ENCODE measurements around the gene ACOT7. TPM values are rescaled to one million over a fixed set of nuclear protein-coding genes. Genes with fewer than 3 reads are reported as not detected.
"Not testable (repeated sequence)": the region's sequence is repeated elsewhere in the genome, so short reads cannot be mapped to it uniquely, and the experiment has no call there.

The ACOT7 gene, protein sequence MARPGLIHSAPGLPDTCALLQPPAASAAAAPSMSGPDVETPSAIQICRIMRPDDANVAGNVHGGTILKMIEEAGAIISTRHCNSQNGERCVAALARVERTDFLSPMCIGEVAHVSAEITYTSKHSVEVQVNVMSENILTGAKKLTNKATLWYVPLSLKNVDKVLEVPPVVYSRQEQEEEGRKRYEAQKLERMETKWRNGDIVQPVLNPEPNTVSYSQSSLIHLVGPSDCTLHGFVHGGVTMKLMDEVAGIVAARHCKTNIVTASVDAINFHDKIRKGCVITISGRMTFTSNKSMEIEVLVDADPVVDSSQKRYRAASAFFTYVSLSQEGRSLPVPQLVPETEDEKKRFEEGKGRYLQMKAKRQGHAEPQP
- polyA plus RNA-seq (ENCODE audit: insufficient read length in 3 of 3), result 10 to 100 TPM; 32.8 to 39.4 (median 36.8) TPM
- long read RNA-seq, donor 1, transcript ACOT7-210 (9 exons, 1,403 nt), result minor isoform, 7 of 19 reads
- long read RNA-seq, donor 1, transcript ACOT7-203 (9 exons, 1,432 nt), result major isoform, 12 of 19 reads
- long read RNA-seq, donor 1, partial matches to known transcripts, result 0 of 19 reads
- long read RNA-seq, donor 1, other reads (novel, unspliced or antisense), result 0 of 19 reads
- long read RNA-seq, donor 2, transcript ACOT7-203 (9 exons, 1,432 nt), result minor isoform, 5 of 14 reads
- long read RNA-seq, donor 2, transcript ACOT7-210 (9 exons, 1,403 nt), result major isoform, 8 of 14 reads
- long read RNA-seq, donor 2, partial matches to known transcripts, result 0 of 14 reads
- long read RNA-seq, donor 2, other reads (novel, unspliced or antisense), result 0 of 14 reads
- long read RNA-seq, donor 3, transcript ACOT7-210 (9 exons, 1,403 nt), result major isoform, 15 of 18 reads
- long read RNA-seq, donor 3, partial matches to known transcripts, result 0 of 18 reads
- long read RNA-seq, donor 3, other reads (novel, unspliced or antisense), result 0 of 18 reads
- long read RNA-seq, donor 4, transcript ACOT7-203 (9 exons, 1,432 nt), result major isoform, 8 of 14 reads
- long read RNA-seq, donor 4, transcript ACOT7-210 (9 exons, 1,403 nt), result minor isoform, 6 of 14 reads
- long read RNA-seq, donor 4, partial matches to known transcripts, result 0 of 14 reads
- long read RNA-seq, donor 4, other reads (novel, unspliced or antisense), result 0 of 14 reads
- long read RNA-seq, donor 5, transcript ACOT7-203 (9 exons, 1,432 nt), result major isoform, 5 of 8 reads
- long read RNA-seq, donor 5, partial matches to known transcripts, result 0 of 8 reads
- long read RNA-seq, donor 5, other reads (novel, unspliced or antisense), result 0 of 8 reads
- long read RNA-seq, donor 6, transcript ACOT7-210 (9 exons, 1,403 nt), result minor isoform, 7 of 16 reads
- long read RNA-seq, donor 6, transcript ACOT7-203 (9 exons, 1,432 nt), result major isoform, 9 of 16 reads
- long read RNA-seq, donor 6, partial matches to known transcripts, result 0 of 16 reads
- long read RNA-seq, donor 6, other reads (novel, unspliced or antisense), result 0 of 16 reads
- long read RNA-seq, donor 7, transcript ACOT7-210 (9 exons, 1,403 nt), result major isoform, 11 of 15 reads
- long read RNA-seq, donor 7, partial matches to known transcripts, result 0 of 15 reads
- long read RNA-seq, donor 7, other reads (novel, unspliced or antisense), result 0 of 15 reads
- long read RNA-seq, donor 8, transcript ACOT7-210 (9 exons, 1,403 nt), result major isoform, 6 of 6 reads
- long read RNA-seq, donor 8, partial matches to known transcripts, result 0 of 6 reads
- long read RNA-seq, donor 8, other reads (novel, unspliced or antisense), result 0 of 6 reads
- long read RNA-seq, donor 9, transcript ACOT7-203 (9 exons, 1,432 nt), result major isoform, 8 of 13 reads
- long read RNA-seq, donor 9, partial matches to known transcripts, result 0 of 13 reads
- long read RNA-seq, donor 9, other reads (novel, unspliced or antisense), result 0 of 13 reads
- long read RNA-seq, donor 10, transcript ACOT7-210 (9 exons, 1,403 nt), result major isoform, 11 of 14 reads
- long read RNA-seq, donor 10, partial matches to known transcripts, result 0 of 14 reads
- long read RNA-seq, donor 10, other reads (novel, unspliced or antisense), result 0 of 14 reads
- long read RNA-seq, donor 11, transcript ACOT7-203 (9 exons, 1,432 nt), result major isoform, 7 of 8 reads
- long read RNA-seq, donor 11, partial matches to known transcripts, result 0 of 8 reads
- long read RNA-seq, donor 11, other reads (novel, unspliced or antisense), result 0 of 8 reads
- long read RNA-seq, donor 12, transcript ACOT7-203 (9 exons, 1,432 nt), result major isoform, 10 of 19 reads
- long read RNA-seq, donor 12, transcript ACOT7-210 (9 exons, 1,403 nt), result minor isoform, 9 of 19 reads
- long read RNA-seq, donor 12, partial matches to known transcripts, result 0 of 19 reads
- long read RNA-seq, donor 12, other reads (novel, unspliced or antisense), result 0 of 19 reads
- long read RNA-seq, donor 13, partial matches to known transcripts, result 0 of 6 reads
- long read RNA-seq, donor 13, other reads (novel, unspliced or antisense), result 0 of 6 reads
- long read RNA-seq, donor 14, result 0 reads
- long read RNA-seq, donor 15, transcript ACOT7-203 (9 exons, 1,432 nt), result minor isoform, 11 of 29 reads
- long read RNA-seq, donor 15, transcript ACOT7-210 (9 exons, 1,403 nt), result major isoform, 16 of 29 reads
- long read RNA-seq, donor 15, partial matches to known transcripts, result 0 of 29 reads
- long read RNA-seq, donor 15, other reads (novel, unspliced or antisense), result 0 of 29 reads
- long read RNA-seq, donor 16, transcript ACOT7-203 (9 exons, 1,432 nt), result minor isoform, 6 of 16 reads
- long read RNA-seq, donor 16, transcript ACOT7-210 (9 exons, 1,403 nt), result major isoform, 8 of 16 reads
- long read RNA-seq, donor 16, partial matches to known transcripts, result 0 of 16 reads
- long read RNA-seq, donor 16, other reads (novel, unspliced or antisense), result 0 of 16 reads

DNA sequence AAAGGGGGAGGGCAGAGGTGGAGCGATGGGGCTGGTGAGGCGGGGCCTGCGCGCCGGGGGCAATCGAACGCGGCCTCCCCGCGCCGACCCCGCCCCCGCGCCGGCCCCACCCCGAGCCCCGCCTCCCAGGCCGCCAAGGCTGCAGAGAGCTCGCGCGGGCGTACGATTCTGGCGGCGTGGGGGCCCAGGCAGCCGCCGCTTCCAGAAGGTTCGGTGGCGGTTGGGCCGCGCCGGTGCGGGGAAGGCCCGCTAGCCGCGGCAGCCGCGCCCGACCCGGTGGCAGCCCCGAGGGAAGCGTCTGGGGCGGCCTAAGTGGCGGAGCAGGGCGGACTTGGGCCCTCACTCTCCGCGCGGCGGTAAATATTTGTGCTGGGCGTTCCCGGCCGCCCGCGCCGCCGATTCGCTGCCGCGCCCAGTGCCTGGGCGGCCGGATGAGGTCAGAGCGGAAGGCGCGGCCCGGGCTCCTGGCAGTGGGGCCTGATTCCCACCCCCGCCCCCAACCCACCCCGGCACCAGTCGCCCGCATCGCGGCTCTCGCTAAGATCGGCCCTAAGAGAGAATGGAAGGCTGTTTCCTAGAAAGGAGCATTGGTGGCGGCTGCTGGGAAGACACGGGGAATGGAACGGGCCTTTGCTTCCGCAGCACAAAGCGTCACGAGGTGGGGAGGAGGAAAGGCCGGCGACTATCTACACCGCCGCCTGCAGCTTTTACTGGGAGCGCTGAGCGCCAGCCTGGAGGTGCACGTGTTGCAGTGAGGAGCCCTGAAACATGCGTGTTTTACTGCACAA is at the start of gene ACOT7:
TSS of gene ACOT7 (minus strand) at position 368 of the 788 bp plus-strand sequence. CDS start 368 bp downstream, outside the sequence.
- DNase-seq, result peak; percentile 92

DNA sequence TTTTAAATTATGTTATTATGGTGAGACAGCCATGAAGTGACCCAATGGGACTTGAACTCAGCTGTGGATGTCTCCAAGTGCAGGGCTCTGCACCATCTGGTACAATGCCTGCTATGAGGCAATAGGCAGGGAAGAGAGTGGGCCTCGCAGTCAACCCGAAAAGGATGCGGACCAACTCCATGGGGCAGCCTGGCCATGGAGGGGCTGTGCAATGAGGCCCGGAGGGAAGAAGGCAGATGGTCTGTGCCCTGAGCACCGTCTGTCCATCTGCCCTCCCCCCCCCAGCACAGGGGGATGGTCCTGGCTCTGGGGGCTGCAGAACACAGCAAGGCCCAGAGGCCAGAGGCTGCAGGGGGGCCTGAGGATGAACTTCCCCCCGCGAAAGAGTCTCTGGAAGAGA is 48.0 kb upstream of the ACOT7 start:
- DNase-seq, result no peak

DNA sequence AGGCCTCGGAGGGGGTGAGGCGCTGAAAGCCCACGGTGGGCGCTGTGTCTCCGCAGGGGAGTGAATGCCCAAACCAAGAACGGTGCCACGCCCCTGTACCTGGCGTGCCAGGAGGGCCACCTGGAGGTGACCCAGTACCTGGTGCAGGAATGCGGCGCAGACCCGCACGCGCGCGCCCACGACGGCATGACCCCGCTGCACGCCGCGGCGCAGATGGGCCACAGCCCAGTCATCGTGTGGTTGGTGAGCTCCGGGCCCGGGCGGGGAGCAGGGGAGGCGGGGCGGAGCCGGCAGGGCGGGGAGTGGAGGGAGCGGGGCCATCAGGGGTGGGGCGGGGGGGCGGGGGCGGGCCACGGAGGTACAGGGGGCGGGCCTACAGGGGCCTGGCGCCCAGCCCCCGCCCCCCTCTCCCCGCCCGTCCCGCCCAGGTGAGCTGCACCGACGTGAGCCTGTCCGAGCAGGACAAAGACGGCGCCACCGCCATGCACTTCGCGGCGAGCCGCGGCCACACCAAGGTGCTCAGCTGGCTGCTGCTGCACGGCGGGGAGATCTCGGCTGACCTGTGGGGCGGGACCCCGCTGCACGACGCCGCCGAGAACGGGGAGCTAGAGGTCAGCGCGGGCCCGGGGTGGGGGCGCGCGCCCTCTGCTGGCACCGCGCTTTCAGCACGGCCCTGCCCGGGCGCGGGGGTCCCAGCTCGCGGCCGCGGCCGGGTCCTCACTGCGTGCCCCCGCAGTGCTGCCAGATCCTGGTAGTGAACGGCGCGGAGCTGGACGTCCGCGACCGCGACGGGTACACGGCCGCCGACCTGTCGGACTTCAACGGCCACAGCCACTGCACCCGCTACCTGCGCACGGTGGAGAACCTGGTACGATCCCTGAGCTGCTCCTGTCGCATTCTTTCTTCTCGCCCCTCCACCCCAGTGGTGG is 46.9 kb upstream of the ACOT7 start:
- DNase-seq, result no peak

DNA sequence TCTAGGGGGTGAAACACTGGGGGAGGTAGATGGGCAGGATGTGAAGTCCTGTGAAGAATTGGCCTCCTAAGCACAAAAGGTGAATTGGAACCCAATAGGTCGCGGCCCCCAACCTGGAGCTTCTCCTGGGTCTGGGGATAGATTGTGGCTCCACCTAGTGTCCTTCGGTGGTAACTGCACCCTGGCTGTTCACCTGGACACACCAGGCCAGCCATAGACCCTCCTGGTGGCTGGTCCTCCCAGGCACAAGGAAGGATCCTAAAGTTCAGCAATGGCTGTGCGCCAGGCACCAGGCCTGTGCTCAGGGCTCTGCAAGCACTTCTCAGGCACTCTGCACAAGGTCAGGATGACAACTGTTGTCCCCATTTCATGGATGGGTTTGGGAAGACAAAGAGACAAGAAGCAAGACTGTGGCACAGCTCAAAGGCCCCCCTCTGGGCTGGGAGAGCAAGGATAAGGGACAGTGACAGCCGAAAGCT is 44.5 kb upstream of the ACOT7 start:
- no peak for DNase-seq

DNA sequence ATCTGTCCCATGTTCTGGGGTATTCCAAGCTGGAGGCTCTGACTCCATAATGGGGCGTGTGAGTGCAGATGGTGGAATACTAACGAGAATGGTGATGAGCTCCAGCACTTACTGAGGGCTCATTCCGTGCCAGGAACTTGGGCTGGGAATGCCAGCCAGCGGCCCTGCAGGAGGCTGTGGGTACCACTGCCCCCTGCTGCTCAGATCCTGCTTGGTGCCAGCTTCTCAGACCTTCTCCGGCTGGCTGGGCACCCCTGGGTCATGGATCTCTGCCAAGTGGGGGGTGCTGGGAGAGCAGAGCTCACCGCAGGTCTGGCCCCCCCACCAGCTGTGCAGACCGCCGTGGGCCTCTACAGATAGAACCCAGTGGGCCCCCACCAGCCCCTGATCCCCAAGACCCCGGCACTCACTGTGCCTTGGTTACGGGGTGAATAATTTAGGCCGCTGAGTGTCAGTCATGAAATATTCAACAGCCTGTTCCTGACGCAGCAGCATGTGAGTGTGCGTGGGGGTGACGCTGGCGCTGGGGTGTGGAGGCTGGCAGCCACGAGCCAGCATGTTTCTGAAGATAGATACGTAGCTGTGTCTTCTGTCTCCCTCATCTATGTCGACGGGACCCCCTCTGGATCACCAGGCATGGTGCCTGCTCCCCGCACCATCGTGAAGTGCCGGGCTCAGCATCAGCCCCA is 43.6 kb upstream of the ACOT7 start:
- DNase-seq, result not testable (repeated sequence)

DNA sequence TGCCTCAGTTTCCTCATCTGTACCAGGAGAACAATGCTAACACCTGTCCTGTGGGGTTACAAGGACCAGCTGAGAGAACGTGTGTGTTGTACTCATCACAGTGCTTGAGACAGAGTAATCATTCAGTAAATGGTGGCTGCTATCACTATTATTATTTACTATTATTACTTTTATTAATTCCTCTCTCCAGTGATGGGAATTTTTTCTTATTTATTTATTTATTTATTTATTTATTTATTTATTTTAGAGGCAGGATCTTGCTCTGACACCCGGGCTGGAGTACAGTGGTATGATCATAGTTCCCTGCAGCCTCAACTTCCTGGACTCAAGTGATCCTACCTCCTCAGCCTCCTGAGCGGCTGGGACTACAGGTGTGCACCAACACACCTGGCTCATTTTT is 42.7 kb upstream of the ACOT7 start:
- not testable (repeated sequence) for DNase-seq

DNA sequence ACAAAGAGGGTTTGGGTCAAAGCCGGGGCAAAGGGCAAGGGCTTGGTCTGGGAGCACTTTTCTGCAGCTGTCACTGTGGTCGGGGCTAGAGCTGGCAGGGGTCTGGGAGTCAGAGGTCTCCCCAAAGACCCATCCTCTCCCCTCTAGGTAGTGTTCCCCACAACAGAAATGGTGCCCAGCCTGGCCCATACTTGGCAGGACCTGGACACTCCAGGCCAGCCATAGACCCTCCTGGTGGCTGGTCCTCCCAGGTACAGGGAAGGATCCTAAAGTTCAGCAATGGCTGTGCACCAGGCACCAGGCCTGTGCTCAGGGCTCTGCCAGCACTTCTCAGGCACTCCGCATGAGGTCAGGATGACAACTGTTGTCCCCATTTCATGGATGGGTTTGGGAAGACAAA is 42.0 kb upstream of the ACOT7 start:
- no peak for DNase-seq

DNA sequence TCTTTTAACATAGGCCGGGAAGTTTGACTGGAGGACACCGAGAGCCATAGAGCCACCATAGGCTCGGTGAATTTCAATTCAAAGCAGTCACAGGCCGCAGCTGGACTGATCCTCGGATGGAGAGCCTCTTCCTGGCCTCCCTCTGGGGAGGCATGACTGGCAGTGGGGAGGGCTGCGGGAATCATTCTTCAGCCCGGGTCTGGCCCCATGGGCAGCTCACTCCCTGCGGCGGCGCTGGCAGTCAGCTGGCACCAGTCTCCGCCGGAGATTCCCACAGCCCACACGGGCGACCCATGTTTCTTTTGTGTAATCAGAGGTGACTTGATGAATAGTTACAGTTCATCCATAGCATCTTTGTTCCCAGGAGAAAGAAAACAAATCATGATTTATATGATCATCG is 41.6 kb upstream of the ACOT7 start:
- DNase-seq, result no peak

DNA sequence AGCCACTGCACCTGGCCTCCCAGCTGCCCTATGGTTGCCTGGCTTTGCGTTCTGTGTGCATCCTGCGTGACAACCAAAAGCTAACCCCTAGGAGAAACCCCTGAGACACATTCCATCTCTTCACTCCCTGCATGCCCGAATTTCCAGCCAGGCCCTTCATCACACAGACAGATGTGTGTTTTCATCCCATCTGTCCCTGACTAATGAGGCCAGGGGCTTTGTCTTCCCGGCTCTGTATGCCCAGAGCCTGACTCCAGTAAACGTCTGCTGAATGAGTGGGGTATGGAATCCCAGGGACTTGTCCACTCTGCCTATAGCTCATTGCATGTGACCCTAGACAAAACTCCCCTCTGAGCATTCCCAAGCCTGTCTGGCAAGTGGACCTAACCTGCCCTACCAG is 40.6 kb upstream of the ACOT7 start:
- no peak for DNase-seq

DNA sequence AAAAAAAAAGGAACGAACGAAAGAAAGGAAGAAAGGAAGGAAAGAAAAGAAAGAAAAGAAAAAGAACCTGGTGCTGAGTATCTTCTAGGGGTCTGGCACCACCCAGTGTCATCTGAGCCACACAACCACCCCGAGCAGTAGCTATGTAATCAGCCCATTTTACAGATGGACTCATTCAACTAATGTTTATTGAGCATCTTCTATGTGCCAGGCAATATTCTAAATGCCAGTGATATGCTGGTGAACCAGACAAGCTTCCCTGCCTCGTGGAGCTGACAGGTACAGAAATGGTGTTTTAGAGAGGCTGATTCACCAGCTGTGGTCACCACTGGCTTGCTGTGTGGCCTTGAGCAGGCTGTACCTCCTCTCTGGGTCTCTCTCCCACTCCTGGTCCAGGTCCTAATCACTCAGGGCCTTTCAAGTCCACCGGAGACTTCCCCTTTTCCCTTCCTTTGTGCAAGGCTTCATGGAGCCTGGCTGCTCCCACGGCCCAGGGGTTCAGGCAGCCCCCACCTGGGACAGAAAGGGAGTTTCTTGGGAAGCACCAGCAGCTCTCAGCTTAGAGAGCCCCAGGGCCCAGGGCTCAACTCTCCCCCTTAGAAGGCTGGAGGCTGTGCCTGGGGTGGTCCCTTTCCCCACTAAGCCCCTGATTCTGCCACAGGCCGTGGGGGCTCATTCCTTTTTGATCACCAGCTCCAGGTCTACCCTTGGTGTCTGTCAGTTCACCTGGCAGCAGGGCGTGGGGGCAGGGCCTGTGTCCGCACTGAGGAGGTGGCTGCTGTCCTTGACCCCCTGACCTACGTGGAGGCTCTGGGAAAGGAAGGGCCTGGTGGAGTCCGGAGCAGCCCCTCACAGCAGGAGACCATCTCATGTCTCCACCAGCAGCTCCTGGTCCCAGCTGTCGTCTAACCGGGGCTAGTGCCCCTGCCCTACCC is 38.3 kb upstream of the ACOT7 start:
- not testable (repeated sequence) for DNase-seq

DNA sequence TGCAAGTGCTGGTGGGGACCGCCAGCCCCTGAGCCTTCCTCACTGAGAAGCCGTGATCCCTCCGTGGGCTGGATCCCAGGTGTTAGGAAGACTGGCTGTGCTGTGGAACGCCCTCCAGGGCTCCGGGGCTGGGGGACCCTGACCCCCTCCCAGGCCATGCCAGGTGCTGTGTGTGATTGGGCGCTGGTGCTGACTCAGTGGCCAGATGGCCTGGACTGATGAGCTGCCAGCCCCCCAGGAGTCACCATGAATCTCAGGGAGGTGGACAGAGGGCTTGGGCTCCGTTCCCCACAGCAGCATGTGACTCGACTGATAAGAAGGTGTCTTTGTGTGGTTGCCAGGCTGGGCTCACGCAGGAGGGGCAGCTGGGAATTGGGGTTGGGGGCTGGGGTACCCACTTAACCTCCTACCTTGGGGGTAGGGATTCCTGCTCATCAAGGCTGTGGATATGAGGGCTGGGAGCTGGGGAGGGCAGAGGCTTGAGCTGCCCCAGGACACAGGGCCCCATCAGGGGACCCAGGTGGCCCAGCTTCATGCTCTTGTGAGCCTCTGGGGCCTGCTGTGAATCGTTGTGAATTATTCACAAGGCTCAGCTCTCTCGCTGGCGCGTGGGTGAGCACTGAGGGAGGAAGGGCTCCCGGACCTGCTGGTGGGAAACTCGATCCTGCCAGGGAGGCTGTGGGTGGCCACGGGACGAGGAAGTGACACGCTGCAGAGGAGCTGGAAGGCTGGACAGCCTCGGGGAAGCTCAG is 36.3 kb upstream of the ACOT7 start:
- not testable (repeated sequence) for DNase-seq

DNA sequence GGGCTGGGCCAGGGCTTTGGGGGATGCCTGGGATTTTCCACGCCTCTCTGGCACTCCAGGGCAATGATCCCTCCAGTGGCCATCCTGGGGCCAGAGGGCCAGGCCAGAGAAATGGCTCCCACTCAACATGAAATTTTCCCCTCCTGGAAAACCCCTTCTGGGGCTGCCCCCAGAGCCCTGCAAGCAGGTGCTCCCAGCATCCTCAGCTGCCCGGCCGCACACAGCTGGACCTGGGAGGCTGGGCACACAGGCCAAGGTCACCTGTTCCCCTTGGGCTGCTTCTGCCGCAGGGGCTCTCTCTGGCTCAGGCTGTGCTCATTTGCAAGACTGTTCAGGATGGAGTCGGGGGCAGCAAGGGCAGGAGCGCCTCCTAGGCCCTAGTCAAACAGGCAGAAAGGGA is 34.9 kb upstream of the ACOT7 start:
- not testable (repeated sequence) for DNase-seq
